Stimulated activated CD4-positive, alpha-beta T cell treated with anti-CD3 and anti-CD28 coated beads, Interleukin-1b, Interleukin-23, amount 100 ng/mL, for 48 hours (primary cell): ENCODE measurements around the gene YES1.

Experiments used
- DNase-seq: peaks from one replicate; pipeline ENCODE4 v3.0.0-alpha.2; 2020

The YES1 gene

DNA sequence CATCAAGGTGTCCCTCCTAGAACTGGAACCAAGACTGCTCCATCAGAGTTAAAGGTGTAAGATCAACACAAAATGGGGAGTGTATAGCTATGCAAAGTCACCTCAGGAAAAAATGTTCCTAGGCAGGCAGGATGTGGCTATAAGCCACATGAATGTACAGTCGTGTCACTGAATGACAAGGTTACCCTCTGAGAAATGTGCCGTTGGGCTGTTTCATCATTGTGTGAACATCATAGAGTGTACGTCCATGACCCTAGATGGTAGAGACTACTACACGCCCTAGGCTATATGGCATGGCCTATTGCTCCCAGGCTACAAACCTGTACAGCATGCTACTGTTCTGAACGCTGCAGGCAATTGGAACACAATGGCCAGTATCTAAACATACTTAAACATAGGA, 130.1 kb downstream of the YES1 start:
- DNase-seq: peak; percentile 66

DNA sequence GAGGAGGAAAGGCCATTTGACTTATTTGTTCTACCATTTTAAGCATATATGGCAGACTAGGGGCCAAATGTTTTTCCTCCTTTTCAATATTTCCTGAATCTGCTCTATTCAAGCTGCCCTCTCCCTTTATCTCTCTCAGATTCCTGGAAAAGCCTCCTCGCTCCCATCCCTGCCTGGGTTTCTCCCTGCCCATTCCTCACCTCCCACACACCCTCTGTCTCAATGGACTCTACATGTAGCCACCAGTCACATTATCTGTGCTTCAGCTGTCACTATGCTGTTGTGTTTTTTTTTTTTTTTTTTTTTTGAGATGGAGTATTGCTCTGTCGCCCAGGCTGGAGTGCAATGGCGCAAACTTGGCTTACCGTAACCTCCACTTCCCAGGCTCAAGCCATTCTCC, 131.7 kb downstream of the YES1 start:
- DNase-seq: no peak

DNA sequence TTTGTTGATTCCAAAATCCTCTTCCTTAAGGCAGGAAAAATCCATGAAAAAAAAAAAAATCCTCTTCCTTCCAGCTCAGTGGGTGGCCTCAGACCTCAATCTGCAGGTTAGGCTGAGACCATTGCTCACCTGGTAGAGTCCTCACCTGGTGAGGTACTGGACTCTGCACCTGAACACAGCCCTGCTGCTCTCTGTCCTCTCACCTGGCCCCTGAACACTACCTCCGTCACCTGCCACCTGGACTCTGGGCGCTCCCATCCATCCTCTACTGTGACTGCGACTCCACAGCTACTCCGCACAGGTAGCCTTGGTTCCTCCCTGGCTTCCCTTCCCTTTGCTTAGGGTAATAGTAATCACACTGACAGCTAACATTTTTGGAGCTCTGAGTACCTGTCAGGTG, 132.5 kb downstream of the YES1 start:
- no peak for DNase-seq

DNA sequence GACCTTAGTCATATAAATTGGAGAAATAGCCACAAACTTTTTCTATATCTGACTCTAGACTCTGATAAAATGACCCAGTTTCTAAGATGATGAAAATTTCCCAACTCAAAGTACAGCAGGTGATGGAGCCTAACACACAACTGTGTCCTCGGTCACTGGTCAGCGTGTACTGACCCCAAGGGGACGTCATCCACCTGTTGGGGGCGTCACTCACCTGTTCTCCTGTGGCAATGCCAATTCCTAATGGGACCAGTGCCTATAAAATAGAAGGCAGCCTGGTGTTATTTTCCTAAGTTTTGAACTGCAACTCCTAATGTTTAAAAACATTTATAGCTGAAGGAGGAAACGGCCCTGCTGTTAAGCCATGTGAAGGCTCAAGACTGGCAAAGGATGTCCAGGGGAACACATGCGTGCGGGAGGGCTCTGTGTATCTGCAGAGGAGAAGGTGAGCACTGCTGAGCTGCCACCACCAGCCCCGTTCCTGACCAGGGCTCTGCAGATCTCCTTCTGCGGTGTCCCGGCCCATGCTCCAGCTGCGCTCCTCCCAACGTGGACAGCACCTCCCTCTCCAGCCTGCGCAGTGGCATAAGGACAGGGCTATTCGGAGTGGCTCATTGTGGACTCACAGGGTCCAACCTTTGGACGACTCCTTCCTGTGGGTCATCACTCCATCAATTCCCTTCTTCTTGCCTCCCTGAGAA, 133.4 kb downstream of the YES1 start:
- no peak for DNase-seq

DNA sequence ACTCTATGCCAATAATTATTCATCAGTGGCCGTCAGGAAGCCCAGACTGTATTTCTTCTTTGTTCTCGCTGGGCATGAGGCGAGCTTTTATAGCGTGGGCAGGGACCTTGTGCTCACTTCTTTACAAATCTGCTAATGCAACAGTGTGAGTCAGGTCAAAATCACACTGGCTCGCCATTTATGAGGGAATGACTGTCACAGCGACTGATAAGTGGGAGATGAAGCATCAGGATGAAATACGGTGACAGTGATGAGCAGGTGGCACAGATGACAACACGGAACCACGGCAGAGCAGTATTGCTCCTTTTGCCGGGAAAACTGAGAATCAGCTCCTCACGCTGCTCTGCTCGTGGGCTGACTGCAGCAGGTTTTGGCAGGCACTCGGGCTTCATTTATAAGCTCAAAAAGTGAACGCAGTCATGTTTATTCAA, 134.1 kb downstream of the YES1 start:
- DNase-seq: peak; percentile 19

DNA sequence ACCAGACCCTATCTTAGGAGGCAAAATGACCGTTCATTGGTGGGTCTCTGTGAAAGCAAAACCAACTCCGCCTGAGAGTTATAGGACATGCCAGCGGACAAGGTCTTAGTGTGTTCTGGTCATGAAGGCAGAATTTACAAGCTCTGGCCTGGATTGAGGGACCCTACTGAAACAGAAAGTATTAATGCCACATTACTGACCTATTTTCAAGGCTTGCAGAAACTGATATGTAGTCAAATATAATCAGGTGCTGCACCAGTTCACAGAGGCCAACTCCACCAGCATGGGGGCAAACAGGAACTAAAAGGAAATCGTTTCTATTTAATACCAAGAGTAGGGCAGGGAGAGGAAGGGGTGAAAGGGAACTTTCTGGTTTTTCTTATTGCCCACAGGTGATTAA, 134.9 kb downstream of the YES1 start:
- DNase-seq: no peak

DNA sequence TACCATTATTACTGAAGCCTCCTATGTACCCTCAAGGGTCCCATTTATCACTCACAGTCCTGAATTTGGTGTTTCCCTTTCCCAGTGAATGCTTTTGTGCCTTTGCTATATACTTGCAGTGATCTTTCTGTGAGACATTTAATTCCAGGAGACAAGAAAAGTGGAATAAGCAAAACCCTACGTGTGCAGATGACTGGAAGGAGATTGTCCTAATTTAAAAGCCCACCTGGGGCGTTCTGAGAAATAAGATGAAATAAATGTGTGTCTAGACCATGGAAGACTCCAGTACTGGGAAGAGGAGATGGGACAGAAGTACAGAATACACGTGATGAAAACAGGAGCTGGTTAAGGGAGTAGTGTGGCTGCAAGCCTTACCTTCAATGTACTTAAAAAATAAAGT, 135.3 kb downstream of the YES1 start:
- no peak for DNase-seq

DNA sequence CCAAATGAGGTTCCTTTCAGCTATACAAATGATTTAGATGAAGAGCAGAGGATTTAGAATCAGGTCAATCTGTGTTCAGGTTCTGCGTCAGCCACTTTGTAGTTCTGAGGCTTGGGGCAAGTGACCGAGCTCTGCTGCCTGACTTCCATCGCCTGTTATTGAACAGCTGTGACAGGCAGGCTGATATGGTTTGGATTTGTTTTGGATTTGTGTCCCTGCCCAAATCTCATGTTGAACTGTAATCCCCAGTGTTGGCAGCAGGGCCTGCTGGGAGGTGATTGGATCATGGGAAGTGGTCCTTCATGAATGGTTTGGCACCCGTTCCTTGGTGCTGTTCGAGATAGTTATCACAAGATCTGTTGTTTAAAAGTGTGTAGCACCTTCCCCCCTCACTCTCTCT, 136.0 kb downstream of the YES1 start:
- DNase-seq: no peak

DNA sequence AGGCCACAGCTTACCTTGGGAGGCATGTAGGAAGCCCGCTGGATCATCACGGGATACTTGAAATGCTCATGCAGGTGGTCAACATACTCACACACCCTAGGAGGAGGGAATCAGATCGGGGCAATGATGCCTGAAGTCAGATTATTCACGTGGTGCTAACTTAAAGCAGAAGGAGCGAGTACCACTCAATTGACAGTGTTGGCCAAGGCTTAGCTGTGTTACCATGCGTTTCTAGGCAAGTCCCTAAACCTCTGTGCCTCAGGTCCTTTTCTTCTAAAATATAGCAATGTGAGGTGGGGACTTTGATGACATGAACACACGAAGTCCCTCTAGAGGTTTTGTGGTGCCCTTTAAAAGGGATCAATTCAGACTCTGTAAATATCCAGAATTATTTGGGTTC, 136.7 kb downstream of the YES1 start:
- no peak for DNase-seq

DNA sequence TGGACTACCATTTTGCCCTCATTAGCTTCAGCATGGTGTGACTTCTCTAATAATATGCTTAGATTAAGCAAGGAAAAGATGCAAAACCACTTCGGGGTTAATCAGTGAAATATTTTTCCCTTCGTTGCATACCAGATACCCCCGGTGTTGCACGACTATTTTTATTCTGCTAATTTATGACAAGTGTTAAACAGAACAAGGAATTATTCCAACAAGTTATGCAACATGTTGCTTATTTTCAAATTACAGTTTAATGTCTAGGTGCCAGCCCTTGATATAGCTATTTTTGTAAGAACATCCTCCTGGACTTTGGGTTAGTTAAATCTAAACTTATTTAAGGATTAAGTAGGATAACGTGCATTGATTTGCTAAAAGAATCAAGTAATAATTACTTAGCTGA, 138.3 kb downstream of the YES1 start:
- DNase-seq: no peak

DNA sequence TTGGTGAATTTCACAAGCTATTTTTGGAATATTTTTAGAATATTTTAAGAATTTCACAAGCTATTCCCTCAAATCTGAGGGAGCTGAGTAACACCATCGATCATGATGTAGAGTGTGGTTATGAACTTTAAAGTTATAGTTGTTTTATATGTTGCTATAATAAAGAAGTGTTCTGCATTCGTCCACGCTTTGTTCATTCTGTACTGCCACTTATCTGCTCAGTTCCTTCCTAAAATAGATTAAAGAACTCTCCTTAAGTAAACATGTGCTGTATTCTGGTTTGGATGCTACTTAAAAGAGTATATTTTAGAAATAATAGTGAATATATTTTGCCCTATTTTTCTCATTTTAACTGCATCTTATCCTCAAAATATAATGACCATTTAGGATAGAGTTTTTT, 138.7 kb downstream of the YES1 start:
- no peak for DNase-seq
